HG03521 (cell line): Measurements from ENCODE around the gene BPI.
"Not testable (repeated sequence)": the region's sequence is repeated elsewhere in the genome, so short reads cannot be mapped to it uniquely, and the experiment has no call there.

ENCODE experiments used
- ATAC-seq: cut with Tn5 transposase; IDR thresholded peaks from one replicate; pipeline ENCODE4 v1.9.1; 2021; ENCODE audit warnings: mild to moderate bottlenecking, moderate library complexity; ENCODE audit not compliant: unreplicated experiment

The BPI gene

GRCh38 chr20:38302786-38303185 lies 1.2 kb upstream of the BPI start:
- no peak for ATAC-seq

GRCh38 chr20:38304845-38305447 lies 990 bp downstream of the BPI start:
- ATAC-seq, result no peak

GRCh38 chr20:38305541-38305940 lies 1.6 kb downstream of the BPI start:
- ATAC-seq, result no peak

GRCh38 chr20:38306379-38306778 lies 2.4 kb downstream of the BPI start:
- ATAC-seq, result no peak

- no peak for ATAC-seq
These were observed 3.6 kb downstream of the BPI start for GRCh38 chr20:38307371-38308046.

- no peak for ATAC-seq
These were observed 4.1 kb downstream of the BPI start for GRCh38 chr20:38308047-38308438.

- ATAC-seq, result no peak
These were observed 4.5 kb downstream of the BPI start for GRCh38 chr20:38308447-38308846.

- no peak for ATAC-seq
These were observed 7.1 kb downstream of the BPI start for GRCh38 chr20:38311091-38311490.

GRCh38 chr20:38311491-38311890 lies 7.5 kb downstream of the BPI start:
- ATAC-seq, result no peak

GRCh38 chr20:38313676-38314075 lies 9.7 kb downstream of the BPI start:
- no peak for ATAC-seq

- not testable (repeated sequence) for ATAC-seq
These were observed 10.4 kb downstream of the BPI start for GRCh38 chr20:38314350-38314749.

GRCh38 chr20:38315290-38315966 lies 11.5 kb downstream of the BPI start:
- no peak for ATAC-seq

GRCh38 chr20:38316341-38316740 lies 12.4 kb downstream of the BPI start:
- no peak for ATAC-seq

- no peak for ATAC-seq
These were observed 13.5 kb downstream of the BPI start for GRCh38 chr20:38317422-38317821.

- ATAC-seq, result no peak
These were observed 16.3 kb downstream of the BPI start for GRCh38 chr20:38320221-38320620.

- ATAC-seq, result no peak
These were observed 18.1 kb downstream of the BPI start for GRCh38 chr20:38321959-38322598.

GRCh38 chr20:38324159-38324558 lies 20.2 kb downstream of the BPI start:
- no peak for ATAC-seq

- ATAC-seq, result no peak
These were observed 21.2 kb downstream of the BPI start for GRCh38 chr20:38325167-38325566.

GRCh38 chr20:38325905-38326304 lies 21.9 kb downstream of the BPI start:
- no peak for ATAC-seq

GRCh38 chr20:38326309-38326708 lies 22.4 kb downstream of the BPI start:
- no peak for ATAC-seq

GRCh38 chr20:38330638-38331037 lies 26.7 kb downstream of the BPI start:
- no peak for ATAC-seq

GRCh38 chr20:38331245-38331644 lies 27.3 kb downstream of the BPI start:
- ATAC-seq, result no peak
